Sigmoid colon (tissue), 4 donors: ENCODE data around the gene TNNT3.

ENCODE experiments used
- CTCF ChIP-seq, 4 experiments: fragments of 450-650 bp in 3 of 4; fragments of 200-600 bp in 1 of 4; IDR thresholded peaks; one replicate each; pipeline ENCODE4 v1.5.1; 2016 to 2019; ENCODE audit warnings: antibody characterized with exemption in 4 of 4, mild to moderate bottlenecking in 3 of 4, moderate library complexity in 2 of 4
- EP300 ChIP-seq, 4 donors: sonication (generic); formaldehyde crosslinking; IDR thresholded peaks; one replicate each; pipeline ENCODE4 v1.6.1; 2017; ENCODE audit warnings: antibody characterized with exemption in 4 of 4
- POLR2A ChIP-seq, 2 donors: fragments of 450-650 bp; IDR thresholded peaks; one replicate each; pipeline ENCODE4 v1.6.1; 2016; ENCODE audit warnings: antibody characterized with exemption in 2 of 2, mild to moderate bottlenecking in 2 of 2, moderate library complexity in 2 of 2
- POLR2AphosphoS5 ChIP-seq, 4 donors: sonication (generic); formaldehyde crosslinking; IDR thresholded peaks; one replicate each; pipeline ENCODE4 v1.6.1; 2017; ENCODE audit warnings: antibody characterized with exemption in 4 of 4

GRCh38 chr11:1970956-1971355 is 51.5 kb downstream of the TNNT3 start:
- no peak for TF ChIP-seq CTCF (IDR thresholded peaks at IDR 0.05)
- no peak for TF ChIP-seq EP300 (IDR thresholded peaks at IDR 0.05)
- TF ChIP-seq POLR2A (IDR thresholded peaks at IDR 0.05): no peak
- TF ChIP-seq POLR2AphosphoS5 (IDR thresholded peaks at IDR 0.05): no peak
